GM21737 (cell line): ENCODE data around the gene TFB1M.

Source experiments
- ATAC-seq: cut with Tn5 transposase; IDR thresholded peaks from one replicate; pipeline ENCODE4 v1.9.1; 2021; ENCODE audit warnings: mild to moderate bottlenecking, moderate library complexity; ENCODE audit not compliant: unreplicated experiment

TFB1M gene

GRCh38 chr6:155213611-155214372, 100.5 kb downstream of the TFB1M start:
- ATAC-seq: no peak

- no peak for ATAC-seq
These were observed 101.5 kb downstream of the TFB1M start for GRCh38 chr6:155212616-155213380.

GRCh38 chr6:155212106-155212505, 102.2 kb downstream of the TFB1M start:
- ATAC-seq: no peak

- no peak for ATAC-seq
These were observed 107.1 kb downstream of the TFB1M start for GRCh38 chr6:155207223-155207622.
